HG03439 (cell line): ENCODE measurements around the gene PDK2.

Experiments used
- ATAC-seq: cut with Tn5 transposase; IDR thresholded peaks from one replicate; pipeline ENCODE4 v1.9.1; 2021; ENCODE audit warnings: mild to moderate bottlenecking, moderate library complexity; ENCODE audit not compliant: unreplicated experiment

Gene PDK2

GRCh38 chr17:50148226-50149090 is 53.3 kb downstream of the PDK2 start:
- no peak for ATAC-seq

DNA sequence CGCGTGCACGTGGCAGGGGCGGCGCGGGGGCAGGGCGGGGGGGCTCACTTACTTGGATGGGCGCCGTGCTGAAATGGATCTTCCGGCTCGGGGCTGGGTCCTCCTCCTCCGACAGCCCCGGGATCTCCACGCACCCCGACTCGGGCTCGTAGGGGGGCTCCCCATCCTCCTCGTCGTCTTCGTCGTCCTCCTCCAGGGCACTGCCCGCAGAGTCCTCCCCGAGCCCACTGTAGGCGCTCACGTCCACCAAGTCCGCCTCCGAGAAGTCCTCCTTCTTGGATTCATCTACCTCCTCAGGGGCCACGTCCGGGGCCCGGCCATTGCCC is 53.9 kb downstream of the PDK2 start:
- ATAC-seq, result no peak

- ATAC-seq, result no peak
Measured at GRCh38 chr17:50149417-50150353, 54.5 kb downstream of the PDK2 start.

DNA sequence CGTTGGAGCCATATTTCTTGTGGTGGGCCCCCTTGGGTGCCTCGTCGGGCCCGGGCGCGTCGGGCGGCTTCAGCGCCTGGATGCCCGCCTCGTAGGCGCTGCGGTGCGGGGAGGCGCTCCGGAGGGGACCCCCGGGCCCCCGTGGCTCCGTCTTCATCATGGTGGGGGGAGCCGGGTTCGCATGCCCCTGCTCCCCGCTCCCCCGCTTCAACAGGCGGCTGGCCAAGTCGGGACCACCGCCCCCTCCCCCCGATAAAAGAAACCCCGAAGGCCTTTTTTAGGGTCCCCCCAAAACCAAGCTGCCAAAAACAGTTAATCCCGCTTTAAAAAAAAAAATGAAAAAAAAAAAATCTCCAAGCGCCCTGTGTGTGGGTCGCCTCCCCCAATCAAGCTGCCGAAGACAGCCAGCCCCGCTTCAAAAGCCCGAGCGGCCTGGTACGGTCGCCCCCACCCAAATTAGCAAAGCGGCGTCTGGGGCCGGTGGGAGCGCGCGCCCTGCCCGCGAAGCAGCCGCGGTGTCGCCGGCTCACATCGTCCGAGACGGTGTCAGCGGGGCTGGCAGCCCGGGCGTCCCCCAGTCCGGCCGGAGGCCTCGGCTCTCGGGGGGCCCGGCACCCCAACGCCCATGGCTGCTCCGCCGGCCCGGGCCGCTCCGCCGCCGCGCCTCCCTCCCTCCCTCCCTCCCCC is 55.3 kb downstream of the PDK2 start, which contains the start of gene PPP1R9B:
Gene PPP1R9B (minus strand): TSS at position 324 of the 687 bp plus-strand sequence. CDS start 164 bp downstream, at position 160.
- ATAC-seq, result peak; percentile 0

- peak; percentile 39 for ATAC-seq
Measured at GRCh38 chr17:50151041-50151936, 56.1 kb downstream of the PDK2 start.

DNA sequence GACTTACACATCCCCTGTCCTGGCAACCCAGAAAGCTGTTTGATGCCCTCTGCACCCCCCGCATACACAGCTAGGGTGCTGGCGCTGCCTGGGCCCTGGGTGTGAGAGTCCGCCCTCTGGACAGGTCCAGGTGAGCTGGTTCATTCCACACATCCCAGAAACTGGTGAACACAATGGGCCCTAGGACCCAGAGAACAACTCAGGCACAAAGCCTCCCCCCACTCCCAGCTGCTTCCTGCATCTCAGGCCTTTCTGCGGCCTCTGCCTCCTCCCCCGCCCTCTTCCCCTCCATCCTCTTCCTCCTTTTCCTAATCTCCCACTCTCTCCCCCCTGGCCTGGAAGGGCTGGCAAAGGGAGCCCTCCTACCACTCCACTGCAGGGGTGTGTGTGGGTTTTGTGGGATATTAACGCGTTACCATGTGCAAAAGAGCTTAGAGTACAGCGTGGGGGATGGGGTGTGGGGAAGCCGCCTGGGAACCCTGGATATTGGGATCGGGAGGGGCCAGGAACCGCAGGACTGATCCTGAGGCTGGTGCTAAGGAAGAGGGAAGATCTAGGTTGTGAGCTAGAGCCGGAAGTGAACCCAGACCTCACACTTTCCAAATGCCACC is 56.9 kb downstream of the PDK2 start:
- ATAC-seq, result no peak

DNA sequence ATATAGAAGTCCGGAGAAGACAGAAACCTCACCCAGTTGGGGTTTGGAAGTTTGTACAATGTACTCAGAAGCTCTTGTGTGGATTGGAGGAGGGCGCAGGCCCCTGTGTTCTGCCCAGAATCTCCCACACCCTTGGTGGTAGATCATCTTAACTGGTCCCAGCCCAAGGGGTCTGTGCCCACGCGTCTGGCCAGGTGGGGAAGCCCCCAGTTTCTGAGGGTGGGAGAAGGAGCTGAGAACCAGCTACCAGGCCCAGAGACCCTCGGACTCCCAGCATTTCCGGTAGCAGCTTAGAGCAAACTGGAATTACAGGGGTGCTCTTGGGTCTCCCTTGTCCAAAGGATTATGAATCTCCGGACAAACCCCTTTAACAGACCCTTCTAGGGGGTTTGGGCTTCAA is 57.6 kb downstream of the PDK2 start:
- ATAC-seq, result no peak

- ATAC-seq, result no peak
Measured at GRCh38 chr17:50153650-50154575, 58.8 kb downstream of the PDK2 start.

DNA sequence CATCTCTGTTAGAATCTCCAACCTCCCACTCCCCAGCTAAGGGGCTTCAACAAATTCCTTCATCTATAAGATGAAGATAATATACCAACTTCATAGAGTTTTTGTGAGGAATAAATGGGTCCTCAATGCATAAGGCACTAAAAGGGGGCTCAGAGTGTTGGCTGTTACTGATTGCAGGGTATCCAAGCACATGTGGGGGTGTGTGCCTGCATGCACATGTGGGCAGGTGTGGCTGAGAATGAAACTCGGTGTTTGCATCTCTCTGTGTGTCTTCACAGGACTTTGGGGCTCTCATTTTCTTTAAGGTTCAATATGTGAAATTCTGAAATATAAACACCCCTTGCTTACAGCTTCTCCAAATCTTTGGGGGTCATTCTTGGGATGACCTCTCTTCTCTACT is 59.5 kb downstream of the PDK2 start:
- no peak for ATAC-seq

DNA sequence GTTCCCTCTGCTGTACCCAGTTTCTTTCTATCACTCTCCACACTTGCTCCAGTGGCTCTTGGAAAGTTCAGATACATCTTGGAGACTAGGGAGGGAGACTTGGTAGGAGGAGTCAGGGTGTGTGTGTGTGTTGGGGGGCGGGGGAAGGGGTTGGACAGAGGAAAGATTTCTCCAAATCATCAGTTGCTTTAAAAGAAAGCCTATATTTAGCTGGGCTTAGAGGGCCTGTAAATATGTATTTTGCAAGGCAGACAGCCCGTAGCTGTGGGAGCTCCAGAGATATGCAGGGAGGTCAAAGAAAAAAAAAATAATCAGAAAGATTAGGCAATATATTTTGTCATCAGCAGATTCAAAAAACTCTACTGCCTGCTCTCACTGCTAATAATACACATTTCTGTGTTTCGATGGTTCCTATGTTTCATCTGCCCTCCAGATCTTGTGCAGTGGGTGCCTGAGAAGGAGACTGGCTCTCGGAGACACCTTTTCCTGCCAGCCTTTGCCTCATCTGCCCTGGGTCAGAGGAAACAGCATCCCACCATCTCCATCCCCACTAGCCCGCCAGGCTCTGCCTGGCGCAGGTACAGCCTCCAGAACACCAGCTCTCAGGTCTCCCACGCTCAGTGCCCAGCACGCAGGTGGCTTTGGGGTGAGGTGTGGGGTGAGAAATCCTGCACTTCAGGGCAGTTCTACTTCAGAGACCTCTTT is 60.1 kb downstream of the PDK2 start:
- ATAC-seq, result no peak

- ATAC-seq, result no peak
Measured at GRCh38 chr17:50157891-50158290, 62.7 kb downstream of the PDK2 start.

- ATAC-seq, result peak; percentile 82
Measured at GRCh38 chr17:50161023-50161910, 66.1 kb downstream of the PDK2 start.
